ENCODE results near the gene DGLUCY.
"Not testable (repeated sequence)": the region's sequence is repeated elsewhere in the genome, so short reads cannot be mapped to it uniquely, and the experiment has no call there.

DGLUCY gene

GRCh38 chr14:91254461-91254860 is 140.6 kb downstream of the DGLUCY start:
- in situ Hi-C loops (cut with MboI; ENCODE audit: low sequenced_read_pairs) = no loop called here

GRCh38 chr14:91255026-91255695 is 141.3 kb downstream of the DGLUCY start:
- in situ Hi-C loops (cut with MboI; ENCODE audit: low sequenced_read_pairs) = no loop called here

- in situ Hi-C loops (cut with MboI; ENCODE audit: low sequenced_read_pairs) = no loop called here
Measured at GRCh38 chr14:91256661-91257060, 142.8 kb downstream of the DGLUCY start.

GRCh38 chr14:91257328-91258010 is 143.6 kb downstream of the DGLUCY start:
- in situ Hi-C loops (cut with MboI; ENCODE audit: low sequenced_read_pairs) = no loop called here

GRCh38 chr14:91258011-91258618 is 144.2 kb downstream of the DGLUCY start:
- in situ Hi-C loops (cut with MboI; ENCODE audit: low sequenced_read_pairs) = no loop called here

- in situ Hi-C loops (cut with MboI; ENCODE audit: low sequenced_read_pairs) = no loop called here
Measured at GRCh38 chr14:91258876-91259275, 145.0 kb downstream of the DGLUCY start.

GRCh38 chr14:91261115-91261514 is 147.2 kb downstream of the DGLUCY start:
- in situ Hi-C loops (cut with MboI; ENCODE audit: low sequenced_read_pairs) = no loop called here

GRCh38 chr14:91261986-91262549 is 148.2 kb downstream of the DGLUCY start:
- in situ Hi-C loops (cut with MboI; ENCODE audit: low sequenced_read_pairs) = no loop called here

- in situ Hi-C loops (cut with MboI; ENCODE audit: low sequenced_read_pairs) = no loop called here
Measured at GRCh38 chr14:91263329-91263728, 149.5 kb downstream of the DGLUCY start.

- in situ Hi-C loops (cut with MboI; ENCODE audit: low sequenced_read_pairs) = no loop called here
Measured at GRCh38 chr14:91264151-91265150, 150.6 kb downstream of the DGLUCY start.

- in situ Hi-C loops (cut with MboI; ENCODE audit: low sequenced_read_pairs) = no loop called here
Measured at GRCh38 chr14:91265404-91265803, 151.5 kb downstream of the DGLUCY start.

- in situ Hi-C loops (cut with MboI; ENCODE audit: low sequenced_read_pairs) = not testable (repeated sequence)
Measured at GRCh38 chr14:91266276-91266675, 152.4 kb downstream of the DGLUCY start.

GRCh38 chr14:91267965-91268437 is 154.1 kb downstream of the DGLUCY start:
- in situ Hi-C loops (cut with MboI; ENCODE audit: low sequenced_read_pairs) = no loop called here

- in situ Hi-C loops (cut with MboI; ENCODE audit: low sequenced_read_pairs) = no loop called here
Measured at GRCh38 chr14:91269076-91269991, 155.5 kb downstream of the DGLUCY start.

- in situ Hi-C loops (cut with MboI; ENCODE audit: low sequenced_read_pairs) = no loop called here
Measured at GRCh38 chr14:91270188-91270587, 156.3 kb downstream of the DGLUCY start.

- in situ Hi-C loops (cut with MboI; ENCODE audit: low sequenced_read_pairs) = no loop called here
Measured at GRCh38 chr14:91270619-91271018, 156.7 kb downstream of the DGLUCY start.

GRCh38 chr14:91271639-91272038 is 157.8 kb downstream of the DGLUCY start:
- in situ Hi-C loops (cut with MboI; ENCODE audit: low sequenced_read_pairs) = no loop called here

GRCh38 chr14:91272341-91273272 is 158.7 kb downstream of the DGLUCY start:
- in situ Hi-C loops (cut with MboI; ENCODE audit: low sequenced_read_pairs) = no loop called here

Data from hTERT RPE-1 (cell line).